IPS DF 4.7 (cell line): Measurements from ENCODE around the gene ANKFY1.
"Not testable (repeated sequence)": the region's sequence is repeated elsewhere in the genome, so short reads cannot be mapped to it uniquely, and the experiment has no call there.

Experiments used
- DNase-seq: peaks from one replicate; pipeline ENCODE4 v3.0.0-alpha.2; 2013; ENCODE audit warnings: low spot score; ENCODE audit errors: extremely low read depth

The ANKFY1 gene

DNA sequence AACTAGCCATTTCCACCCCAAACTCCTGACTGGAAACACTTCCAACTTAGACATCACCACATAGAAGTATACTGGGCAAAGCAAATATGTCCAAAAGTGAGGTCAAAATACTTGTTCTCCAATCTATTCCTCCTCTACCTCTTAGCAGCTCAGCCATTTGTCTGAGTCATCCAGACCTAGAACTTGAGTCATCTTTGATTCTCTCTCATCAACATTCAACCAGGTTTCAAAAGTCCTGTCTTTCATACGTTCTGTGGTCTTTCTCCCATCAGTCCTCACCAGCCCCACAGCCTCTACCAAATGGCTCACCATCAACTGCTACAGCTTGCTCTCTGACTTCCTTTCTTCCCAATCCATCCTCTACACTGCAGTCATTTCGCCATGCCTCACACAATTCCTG lies 6.8 kb downstream of the ANKFY1 start:
- DNase-seq, result no peak

GRCh38 chr17:4255271-4255670 lies 8.5 kb downstream of the ANKFY1 start:
- not testable (repeated sequence) for DNase-seq

DNA sequence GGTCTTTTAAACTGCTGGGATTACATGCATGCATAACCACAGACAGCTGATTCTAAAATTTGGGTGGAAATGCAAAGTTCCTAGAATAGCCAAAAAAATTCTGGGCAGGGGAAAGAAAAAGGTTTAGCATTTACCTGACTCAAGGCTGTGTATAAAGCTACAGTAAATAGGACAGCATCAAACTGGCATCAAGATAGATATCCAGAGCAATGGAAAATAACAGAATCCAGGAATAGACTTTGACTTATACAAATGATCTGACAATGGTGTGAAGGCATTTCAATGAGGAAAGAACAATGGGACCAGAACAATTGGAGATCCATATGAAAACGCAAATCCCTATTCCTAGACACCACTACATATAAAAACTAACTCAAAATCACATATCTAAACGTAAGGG lies 12.9 kb downstream of the ANKFY1 start:
- no peak for DNase-seq

DNA sequence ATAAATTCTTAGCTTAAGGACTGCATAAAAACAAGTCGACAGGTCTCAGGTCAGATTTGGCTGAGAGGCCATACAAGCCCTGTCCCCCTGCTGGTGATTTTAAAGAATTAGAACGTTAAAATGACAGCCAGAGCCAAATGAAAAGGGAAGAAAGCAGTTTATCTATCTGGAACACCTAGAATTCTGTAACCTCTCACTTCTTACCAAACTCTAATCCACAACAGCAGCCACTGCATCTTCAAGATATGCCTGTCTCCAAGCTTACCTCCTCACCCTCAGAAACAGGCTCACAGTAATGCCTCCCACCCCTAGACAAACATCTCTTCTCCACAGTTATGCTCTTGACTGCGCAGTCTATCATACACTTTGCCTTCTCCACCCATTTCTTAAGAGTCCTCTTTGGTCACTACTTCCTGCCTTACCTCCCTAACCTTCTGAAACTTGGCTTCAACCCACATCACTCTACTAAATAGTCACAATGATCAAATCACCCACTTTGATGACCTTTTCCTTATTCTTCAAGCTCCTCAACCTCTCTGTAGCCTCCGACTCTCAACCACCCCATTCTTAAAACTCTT lies 14.2 kb downstream of the ANKFY1 start:
- no peak for DNase-seq

DNA sequence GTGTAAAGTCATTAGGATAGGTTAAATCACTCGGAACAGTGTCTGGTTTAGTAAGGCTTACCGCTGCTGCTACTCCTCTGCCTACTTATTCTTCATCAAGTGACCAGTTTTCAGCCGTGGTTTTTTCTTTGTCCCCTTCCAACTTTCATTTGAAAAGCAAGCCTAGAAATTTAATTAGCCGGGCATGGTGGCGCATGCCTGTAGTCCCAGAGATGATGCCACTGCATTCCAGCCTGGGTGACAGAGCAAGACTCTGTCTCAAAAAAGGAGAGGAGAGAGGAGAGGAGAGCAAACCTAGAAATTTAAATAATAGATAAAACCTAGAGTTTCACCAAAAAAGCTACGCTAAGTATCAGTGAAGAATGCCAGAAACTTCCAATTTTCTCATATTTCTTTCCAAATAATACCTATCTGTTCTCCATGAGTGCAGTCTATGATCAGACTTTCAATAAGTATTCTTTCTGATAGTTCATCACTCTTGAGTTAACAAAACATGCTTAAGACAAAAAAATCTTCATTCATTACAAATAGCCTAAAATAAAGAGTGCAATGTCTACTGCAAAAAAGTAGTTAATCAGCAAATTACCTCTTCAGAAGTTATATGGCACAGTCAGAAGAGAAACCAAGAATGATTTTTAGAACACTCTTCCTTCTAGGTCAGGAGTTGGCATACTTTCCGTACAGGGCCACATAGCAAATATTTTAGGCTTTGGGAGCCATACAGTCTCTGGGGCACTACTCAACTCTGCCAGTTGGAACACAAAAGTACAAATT lies 15.1 kb downstream of the ANKFY1 start:
- DNase-seq, result no peak

DNA sequence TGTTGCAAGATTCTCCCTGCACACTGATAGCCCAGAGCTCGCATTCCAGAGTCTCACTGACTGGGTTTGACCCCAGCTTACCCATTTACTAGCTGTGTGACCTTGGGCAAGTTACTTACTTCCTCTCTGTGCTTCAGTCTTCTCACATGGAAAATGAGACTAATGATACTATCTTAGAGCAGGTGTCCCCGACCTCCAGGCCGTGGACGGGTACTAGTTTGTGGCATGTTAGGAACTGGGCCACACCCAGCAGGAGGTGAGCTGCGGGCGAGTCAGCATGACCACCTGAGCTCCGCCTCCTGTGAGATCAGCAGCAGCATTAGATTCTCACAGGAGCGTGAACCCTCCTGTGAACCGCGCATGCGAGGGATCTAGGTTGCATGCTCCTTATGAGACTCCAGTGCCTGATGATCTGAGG lies 15.8 kb downstream of the ANKFY1 start:
- DNase-seq, result no peak

DNA sequence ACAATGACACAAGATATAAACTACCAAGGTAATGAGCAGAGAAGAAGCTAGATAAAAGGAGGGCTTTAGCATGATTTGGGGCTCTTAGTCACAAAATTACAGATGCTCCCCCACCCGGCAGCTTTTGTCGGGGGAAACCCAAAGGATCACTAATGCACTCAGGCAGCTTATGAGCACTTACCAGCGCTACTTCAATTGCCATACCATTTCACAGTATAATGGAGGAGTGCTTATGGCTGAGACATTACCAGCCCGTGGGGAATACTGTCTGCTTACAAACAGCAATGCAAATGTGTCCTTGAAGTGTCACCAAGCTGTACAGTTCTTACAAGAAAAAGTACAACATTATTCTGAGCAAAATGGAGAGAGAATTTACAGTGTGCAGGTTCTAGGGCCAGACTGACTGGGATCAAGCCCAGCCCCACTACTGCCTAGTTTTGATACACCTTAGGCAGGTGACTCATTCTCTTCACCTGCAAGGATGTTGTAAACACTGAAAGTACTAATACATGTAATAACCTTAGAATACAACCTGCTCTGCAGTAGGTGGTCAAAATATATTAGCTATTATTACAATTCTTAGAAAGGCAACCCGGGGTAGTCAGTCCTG lies 16.3 kb downstream of the ANKFY1 start:
- DNase-seq, result no peak

GRCh38 chr17:4246674-4247073 lies 17.1 kb downstream of the ANKFY1 start:
- DNase-seq, result no peak

GRCh38 chr17:4241535-4241934 lies 22.2 kb downstream of the ANKFY1 start:
- DNase-seq, result no peak

GRCh38 chr17:4236456-4236855 lies 27.3 kb downstream of the ANKFY1 start:
- no peak for DNase-seq

DNA sequence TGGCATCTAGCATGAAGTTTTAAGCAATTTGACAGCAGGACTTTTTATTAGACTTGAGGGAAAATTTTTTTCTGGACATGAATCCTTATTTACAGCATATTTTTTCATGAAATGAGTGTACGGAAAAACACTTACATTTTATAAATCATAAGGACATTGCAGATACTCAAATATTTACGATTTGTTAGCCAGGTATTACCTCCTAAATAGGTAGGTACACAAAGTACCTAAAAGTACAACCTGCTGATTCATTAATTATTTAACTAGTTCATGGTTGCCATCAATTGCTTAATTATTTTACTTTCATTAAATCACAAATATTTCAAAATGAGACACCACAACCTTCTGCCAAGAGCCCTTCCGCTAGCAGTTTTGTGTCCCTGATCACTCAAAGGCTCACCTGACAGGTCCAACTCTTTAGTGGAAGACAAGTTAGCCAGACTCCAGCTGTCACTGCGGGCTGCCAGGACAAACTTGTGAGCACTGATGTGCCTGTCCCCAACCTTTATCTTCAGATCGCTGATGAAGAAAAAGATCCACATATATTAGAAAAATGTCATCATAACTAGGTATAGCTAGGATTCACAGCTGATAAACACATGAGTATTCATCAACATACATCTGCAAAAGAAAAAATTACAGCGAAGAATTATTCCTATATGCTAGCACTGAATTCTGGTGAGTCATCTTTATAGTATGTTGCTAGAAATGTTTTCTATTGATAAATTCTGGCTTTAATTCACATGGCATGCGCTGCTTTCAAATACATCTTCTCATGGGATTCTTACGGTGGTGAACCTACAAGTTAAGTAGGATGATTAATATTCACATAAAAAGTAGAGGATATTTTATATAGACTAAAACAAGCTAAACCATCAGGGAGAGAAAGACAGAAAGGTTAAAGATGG lies 28.2 kb downstream of the ANKFY1 start:
- no peak for DNase-seq

DNA sequence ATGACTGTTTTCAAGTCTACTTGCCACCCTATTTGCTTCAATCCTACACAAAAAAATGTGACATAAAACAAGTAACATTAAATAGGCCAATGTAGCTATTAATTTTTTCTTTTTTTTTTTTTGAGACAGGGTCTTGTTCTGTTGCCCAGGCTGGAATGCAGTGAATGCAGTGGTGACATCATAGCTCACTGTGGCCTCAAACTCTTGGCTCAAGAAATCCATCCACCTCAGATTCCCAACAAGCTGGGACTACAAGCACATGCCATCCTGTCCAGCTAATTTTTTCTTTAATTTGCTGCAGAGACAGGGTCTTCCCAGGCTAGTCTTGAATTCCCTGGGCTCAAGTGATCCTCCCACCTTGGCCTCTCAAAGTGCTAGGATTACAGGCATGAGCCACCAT lies 29.4 kb downstream of the ANKFY1 start:
- DNase-seq, result no peak

- DNase-seq, result no peak
Observed at GRCh38 chr17:4233668-4234258, 30.0 kb downstream of the ANKFY1 start.

- no peak for DNase-seq
Observed at GRCh38 chr17:4232168-4232813, 31.5 kb downstream of the ANKFY1 start.

GRCh38 chr17:4229627-4230541 lies 33.9 kb downstream of the ANKFY1 start:
- no peak for DNase-seq

- DNase-seq, result no peak
Observed at GRCh38 chr17:4221899-4222659, 41.7 kb downstream of the ANKFY1 start.

DNA sequence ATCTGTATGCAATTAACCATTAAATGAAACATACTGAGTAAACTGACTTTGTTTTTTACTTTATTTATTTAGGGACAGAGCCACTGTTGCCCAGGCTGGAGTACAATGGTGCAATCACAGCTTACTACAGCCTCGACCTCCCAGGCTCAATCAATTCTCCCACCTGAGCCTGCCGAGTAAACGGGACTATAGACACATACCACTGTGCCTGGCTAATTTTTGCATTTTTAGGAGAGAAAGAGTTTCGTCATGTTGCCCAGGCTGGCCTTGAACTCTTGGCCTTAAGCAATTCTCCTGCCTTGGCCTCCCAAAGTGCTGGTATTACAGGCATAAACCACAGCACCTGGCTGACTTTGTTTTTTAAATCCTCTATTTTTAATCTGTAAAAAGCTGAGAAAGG lies 42.6 kb downstream of the ANKFY1 start:
- no peak for DNase-seq

- DNase-seq, result no peak
Observed at GRCh38 chr17:4220655-4221054, 43.1 kb downstream of the ANKFY1 start.

DNA sequence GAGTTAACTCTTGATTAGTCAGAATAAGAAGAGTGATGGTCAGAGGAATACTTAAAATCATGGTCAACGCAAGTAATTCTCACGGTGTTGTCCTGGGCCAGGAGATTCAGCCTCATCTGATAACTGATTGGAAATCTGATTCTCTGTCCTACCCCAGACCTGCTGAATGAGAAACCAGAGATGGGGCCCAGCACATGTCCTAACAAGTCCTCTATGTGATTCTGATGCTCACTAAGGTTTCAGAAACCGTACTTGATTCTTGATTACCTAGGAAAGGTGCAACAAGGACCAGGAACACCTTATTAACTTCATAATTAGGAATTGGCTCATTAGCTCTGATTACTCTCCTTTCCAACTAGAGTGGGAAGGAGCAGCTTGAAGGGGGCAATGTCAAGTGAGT lies 44.5 kb downstream of the ANKFY1 start:
- no peak for DNase-seq
